Stimulated activated CD8-positive, alpha-beta memory T cell treated with anti-CD3 and anti-CD28 coated beads, Interleukin-12 subunit alpha, Interleukin-12 subunit beta, amount 100 ng/mL, for 4 hours (primary cell): ENCODE results near the gene RNF223.
"Not testable (repeated sequence)": the region's sequence is repeated elsewhere in the genome, so short reads cannot be mapped to it uniquely, and the experiment has no call there.

Experiments used
- DNase-seq: peaks from one replicate; pipeline ENCODE4 v3.0.0-alpha.2; 2020; ENCODE audit warnings: low read depth

RNF223 gene

DNA sequence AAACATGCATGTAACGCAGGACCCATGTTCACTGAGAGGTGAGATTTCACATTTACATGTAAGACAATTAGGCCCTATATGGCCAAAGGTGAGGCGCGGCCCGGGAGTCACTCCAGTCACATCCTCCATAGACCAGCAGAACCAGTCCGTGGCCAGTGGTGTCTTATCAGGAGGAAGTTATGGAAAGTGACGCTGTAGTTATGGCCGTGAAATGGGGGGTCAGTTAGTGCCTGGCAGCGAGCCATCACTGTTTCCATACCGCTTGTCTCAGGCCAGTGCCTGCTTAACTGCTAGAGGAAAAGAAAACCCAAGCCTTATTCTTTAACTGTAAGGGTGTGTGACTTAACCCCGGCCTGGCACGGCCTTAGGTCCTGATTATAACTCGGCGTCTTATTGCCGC is 35.6 kb upstream of the RNF223 start:
- DNase-seq: no peak

DNA sequence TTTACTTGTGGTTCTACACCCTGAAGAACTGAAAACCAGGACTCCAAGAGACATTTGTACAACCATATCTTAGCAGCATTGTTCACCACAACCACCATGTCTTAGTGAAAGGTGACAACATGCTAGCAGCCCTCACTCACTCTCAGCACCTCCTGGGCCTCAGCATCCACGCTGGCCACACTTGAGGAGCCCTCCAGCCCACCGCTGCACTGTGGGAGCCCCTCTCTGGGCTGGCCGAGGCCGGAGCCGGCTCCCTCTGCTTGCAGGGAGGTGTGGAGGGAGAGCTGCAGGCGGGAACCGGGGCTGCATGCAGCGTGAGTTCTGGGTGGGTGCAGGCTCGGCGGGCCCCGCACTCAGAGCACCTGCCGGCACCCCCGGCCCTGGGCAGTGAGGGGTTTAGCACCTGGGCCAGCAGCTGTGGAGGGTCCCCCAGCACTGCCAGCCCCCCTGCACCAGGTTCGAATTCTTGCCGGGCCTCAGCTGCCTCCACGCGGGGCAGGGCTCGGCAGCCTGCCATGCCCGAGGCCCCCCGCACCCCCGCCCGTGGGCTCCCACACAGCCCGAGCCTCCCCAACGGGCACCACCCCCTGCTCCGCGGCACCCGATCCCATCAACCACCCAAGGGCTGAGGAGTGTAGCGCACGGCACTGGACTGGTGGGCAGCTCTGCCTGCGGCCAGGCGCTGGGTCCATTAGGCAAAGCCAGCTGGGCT is 32.6 kb upstream of the RNF223 start:
- DNase-seq: no peak

DNA sequence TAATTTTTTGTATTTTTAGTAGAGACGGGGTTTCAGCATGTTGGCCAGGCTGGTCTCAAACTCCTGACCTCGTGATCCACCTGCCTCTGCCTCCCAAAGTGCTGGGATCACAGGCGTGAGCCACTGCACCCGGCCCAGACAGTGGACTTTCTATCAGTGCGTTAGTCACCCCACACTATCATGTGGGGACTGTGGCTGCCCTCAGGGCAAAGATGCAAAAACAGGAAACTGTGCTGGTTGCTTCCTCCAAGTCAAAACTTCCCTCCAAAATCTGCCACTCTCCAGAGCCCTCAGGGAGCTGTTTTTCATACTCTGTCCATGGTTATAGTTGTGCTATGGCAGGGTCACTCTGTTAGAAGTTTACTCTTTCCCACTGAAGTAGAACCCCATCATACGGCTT is 30.0 kb upstream of the RNF223 start:
- not testable (repeated sequence) for DNase-seq

DNA sequence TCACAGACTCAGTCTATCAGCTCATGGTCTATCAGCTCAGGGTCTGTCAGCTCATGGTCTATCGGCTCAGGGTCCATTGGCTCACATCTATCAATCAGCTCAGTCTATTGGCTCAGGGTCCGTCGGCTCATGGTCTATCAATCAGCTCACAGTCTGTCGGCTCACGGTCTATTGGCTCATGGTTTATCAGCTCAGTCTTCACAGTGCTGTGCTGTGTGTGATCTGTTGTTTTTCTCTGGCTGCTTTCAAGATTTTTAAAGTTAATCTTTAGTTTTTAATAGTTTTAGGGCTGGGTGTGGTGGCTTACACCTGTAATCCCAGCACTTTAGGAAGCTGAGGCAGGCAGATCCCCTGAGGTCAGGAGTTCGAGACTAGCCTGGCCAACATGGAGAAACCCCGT is 27.4 kb upstream of the RNF223 start:
- no peak for DNase-seq

DNA sequence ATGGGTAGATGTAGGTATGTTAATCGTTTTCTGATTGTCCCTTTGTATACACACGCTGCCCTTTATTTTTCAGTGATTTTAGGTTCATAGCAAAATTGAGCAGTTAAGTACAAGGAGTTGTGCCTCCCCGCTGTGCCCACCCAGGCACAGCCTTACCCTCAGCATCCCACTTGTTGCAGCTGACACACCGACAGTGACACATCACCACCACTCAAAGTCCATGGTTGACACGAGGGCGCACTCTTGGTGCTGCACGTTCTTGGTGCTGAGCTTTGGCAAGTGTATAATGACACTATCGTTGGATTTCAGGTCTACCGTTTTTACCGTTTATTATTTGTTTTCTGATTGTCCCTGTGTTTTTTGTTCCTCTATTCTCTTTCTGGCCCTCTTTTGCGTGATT is 26.2 kb upstream of the RNF223 start:
- DNase-seq: no peak

DNA sequence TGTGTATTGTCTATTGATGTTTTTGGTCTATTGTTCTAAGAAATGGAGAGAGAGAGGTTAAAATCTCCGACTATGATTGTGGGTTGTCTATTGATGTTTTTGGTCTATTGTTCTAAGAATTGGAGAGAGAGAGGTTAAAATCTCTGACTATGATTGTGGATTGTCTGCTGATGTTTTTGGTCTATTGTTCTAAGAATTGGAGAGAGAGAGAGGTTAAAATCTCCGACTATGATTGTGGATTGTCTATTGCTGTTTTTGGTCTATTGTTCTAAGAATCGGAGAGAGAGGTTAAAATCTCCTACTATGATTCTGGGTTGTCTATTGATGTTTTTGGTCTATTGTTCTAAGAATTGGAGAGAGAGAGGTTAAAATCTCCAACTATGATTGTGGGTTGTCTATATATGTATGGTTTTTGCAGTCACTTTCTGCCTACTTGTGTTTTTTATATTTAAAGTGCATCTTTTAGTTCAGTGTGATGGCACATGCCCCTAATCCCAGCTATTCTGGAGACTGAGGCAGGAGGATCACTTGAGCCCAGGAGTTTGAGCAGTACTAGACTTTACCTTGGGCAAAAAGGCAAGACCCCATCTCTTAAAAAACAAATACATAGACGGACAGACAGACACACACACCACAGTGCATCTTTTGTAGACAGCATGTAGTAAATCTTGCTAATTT is 25.5 kb upstream of the RNF223 start:
- DNase-seq: no peak

DNA sequence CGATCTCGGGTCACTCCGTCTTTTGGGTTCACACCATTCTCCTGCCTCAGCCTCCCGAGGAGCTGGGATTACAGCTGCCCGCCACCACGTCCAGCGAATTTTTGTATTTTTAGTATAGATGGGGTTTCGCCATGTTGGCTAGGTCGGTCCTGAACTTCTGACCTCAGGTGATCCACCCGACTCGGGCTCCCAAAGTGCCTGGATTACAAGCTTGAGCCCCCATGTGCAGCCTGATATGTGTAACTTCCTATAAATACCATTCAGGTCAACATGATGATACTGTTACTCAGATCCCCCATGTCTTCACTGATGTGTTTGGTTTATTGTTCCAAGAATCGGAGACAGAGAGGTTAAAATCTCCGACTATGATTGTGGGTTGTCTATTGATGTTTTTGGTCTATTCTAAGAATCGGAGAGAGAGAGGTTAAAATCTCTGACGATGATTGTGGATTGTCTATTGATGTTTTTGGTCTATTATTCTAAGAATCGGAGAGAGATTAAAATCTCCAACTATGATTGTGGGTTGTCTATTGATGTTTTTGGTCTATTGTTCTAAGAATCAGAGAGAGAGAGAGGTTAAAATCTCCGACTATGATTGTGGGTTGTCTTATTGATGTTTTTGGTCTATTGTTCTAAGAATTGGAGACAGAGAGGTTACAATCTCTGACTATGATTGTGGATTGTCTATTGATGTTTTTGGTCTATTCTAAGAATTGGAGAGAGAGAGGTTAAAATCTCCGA is 24.7 kb upstream of the RNF223 start:
- DNase-seq: no peak

DNA sequence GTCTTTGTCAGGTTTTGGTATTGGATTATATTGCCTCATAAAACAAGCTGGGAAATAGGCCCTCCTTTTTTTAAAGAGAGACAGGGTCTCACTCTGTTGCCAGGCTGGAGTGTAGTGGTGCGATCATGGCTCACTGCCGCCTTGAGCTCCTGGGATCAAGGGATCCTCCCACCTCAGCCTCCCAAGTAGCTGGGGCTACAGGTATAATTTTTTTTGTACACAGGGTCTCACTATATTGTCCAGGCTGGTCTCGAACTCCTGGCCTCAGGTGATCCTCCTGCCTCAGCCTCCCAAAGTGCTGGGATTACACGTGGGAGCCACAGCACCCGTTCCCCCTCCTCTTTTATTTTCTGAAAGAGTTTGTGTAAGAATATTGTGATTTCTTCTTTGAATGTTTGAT is 22.0 kb upstream of the RNF223 start:
- DNase-seq: not testable (repeated sequence)

DNA sequence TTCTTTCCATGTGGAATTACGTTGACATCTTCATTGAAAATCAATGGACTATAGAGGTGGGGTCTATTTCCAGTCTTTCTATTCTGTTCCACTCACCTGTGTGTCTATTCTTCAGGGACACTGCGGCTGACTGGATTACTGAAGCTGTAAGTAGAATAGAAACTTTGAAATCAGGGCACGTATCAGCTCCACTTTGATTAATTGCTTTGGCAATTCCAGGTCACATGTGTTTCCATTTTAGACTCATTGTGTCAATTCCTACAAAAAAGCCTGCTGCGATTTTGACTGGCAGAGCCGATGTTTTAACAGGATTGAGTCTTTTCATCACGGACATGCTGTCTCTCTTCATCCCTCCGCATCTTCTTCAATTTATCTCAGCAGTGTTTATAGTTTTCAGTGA is 20.9 kb upstream of the RNF223 start:
- no peak for DNase-seq

DNA sequence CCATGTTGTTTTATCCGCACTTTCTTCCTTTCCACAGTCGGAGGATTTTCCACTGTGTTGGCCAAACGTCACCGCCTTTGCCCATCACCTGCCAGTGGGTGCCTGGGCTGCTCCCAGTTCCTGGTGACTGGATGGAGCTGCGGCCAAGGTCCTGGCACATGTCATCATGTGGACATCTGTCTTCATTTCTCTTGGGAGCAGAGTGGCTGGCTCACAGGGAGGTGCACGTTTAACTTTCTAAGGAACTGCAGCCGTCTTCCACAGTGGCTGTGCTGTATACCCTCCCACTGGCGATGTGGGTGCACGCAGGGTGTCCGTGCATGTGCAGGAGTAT is 19.5 kb upstream of the RNF223 start:
- DNase-seq: no peak

DNA sequence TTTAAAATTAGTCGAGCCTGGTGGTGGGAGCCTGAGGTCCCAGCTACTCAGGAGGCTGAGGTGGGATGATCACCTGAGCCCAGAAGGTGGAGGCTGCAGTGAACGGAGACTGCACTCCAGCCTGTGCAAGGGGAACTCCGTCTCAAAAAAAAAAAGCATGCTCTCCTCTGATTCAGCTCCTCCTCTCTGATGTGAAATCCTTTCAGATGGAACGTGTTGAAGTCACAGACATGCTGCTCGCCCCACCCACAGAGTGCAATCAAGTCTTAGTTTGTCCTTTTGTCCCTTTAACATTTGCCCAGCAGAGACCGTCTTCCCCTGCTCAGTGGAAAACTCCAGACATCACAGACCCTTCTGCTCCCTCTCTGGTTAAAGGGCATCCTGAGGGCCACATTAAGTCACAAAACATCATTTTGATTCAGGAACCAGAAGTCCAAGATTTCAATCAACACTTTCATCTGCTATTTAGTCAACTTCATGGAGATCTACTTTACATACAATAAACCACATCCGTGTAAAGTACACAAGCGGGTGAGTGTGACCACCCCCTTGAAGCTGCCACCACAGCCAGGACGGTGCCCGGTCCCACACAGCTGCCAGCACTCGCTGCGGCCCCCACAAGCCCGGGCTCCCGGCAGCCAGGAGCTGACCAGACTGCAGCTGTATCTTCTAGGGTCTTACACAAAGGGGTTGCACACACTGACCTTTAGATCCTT is 18.9 kb upstream of the RNF223 start:
- no peak for DNase-seq

DNA sequence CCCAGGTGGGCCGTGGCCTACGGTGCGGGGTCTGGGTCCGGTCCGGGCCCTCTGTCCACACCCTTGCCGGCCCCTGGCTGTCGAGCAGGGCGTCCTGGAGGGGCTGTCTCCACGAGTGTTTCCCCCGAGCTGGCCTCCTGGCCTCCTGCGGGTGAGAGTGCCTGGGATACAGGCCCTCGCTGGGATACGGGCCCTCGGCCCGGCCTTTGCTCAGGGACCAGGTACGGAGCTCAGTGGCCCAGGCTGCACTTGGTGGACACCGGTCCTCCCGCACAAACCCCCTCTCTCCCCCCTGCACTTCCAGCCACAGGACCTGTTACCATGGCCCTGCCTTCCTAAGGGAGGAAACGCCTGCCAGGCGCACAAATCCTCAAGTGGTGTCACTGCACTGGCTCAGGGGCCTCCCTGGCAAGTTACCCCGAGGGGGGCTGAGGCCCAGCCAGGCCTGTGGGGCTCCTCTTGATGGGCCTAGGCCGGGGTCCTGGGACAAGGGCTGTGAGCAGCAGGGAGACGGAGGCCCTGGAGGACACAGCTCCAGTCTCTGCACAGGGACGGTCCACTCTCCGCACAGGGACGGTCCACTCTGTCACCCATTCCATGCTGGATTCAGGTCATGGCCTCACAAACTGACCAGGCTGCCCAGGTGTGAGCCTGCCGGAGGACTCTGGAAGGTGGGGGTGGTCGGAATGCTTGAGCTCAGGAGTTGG is 18.2 kb upstream of the RNF223 start:
- no peak for DNase-seq

DNA sequence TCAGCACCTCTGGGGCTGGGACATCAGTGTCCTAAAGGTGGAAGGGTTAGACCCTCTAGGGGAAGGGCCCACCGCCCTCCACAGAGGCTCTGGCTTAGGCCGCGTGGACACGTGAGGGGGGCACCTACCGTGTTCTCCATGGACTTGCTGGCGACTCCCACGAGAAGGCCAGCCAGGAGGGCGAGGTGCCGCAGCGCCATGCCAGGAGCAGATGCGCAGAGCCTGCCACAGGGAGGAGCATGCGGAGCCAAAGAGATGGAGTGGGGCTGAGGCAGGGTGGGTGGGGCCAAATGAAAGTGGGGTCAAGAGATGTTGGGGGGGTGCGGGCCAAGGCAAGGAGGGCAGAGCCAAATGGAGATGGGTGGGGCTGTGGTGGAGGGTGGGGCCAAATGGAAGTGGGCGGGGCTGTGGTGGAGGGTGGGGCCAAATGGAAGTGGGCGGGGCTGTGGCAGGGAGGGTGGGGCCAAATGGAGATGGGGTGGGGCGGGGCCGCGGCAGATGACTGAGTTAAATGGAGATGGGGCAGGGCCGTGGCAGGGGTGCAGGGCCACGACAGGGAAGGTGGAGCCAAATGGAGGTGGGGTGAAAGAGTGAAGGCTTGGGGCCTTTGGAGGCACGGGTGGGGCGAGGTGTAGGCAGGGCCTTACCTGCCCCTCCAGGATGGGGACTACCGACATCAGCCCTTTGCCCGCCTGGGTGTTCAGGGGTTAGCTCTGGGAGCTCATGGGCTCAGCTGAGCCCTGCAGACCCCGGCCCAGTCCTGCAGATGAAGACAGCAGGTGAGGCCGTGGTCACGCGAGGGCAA is 17.4 kb upstream of the RNF223 start:
- DNase-seq: no peak

DNA sequence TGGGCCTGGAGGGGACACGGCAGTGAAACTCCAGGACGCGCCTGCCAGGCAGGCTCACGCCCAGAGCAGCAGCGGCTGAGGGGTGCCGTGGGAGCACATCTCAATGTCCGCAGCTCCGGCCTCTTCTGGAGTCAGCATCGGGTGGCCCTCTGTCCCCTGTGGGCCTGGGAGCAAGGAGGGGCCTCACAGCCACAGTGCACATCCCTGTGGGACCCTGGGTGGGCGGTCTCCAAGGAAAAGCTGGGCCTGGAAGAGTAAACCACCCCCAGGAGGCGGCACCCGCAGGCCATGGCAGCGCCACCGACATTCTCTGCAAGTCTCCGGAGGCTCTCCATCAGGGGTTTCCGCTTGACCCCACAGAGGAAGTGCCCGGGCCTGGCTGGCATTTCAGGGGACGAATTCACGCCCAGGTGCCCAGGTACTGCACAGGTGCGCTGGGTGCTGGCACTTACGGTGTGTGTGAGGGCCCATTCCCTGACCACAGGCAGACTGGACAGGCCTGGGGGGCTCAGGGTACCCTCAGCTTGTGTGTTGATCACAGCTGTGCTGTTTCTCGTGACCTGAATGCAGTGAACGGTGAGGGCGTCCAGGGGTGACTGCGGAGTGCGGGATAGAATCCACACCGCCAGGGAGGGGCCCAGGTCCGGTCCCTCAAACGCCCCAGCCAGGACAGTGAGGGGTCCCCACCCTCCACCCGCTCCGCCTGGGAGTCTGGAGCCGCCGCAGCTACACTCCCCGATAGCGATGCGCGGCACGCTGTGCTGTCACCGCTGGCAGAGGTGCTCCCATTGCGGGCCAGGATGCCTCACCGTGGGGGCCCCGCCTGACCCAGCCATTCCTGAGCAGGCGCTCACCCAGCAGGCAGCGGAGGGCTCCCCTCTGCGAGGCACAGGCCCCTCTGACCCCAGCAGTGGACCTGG is 16.6 kb upstream of the RNF223 start:
- no peak for DNase-seq

DNA sequence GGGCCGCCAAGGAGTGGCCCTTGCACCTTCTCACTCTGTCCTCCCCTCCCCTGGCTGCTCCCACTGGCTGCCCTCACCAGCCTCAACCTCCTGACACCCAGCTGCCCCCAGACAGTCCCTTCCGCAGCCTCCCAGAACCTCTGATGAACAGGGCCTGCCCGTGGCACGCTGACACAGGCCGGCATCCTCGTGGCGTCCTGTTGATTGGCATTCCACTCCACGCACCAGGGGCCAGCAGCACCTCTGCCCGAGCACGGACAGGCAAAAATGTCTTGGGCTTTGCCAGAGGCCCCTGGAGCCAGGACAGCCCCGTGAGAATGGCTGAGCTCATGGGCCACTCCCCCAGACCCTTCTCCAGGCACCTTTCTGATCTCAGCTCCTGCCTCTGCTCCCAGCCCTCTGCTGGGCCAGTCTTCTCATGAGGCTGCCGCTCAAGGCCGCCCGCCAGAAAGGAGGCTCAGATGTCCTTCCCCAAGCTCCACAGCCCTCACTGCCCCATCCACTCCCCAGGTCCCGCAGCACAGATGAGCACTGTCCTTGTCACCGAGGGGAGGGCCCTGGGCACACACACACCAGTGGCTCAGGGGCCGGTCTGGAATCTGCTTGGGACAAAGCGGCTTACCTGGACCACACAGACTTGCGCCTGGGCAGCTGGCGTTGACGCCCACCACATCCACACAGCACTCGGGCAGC is 15.8 kb upstream of the RNF223 start:
- no peak for DNase-seq

DNA sequence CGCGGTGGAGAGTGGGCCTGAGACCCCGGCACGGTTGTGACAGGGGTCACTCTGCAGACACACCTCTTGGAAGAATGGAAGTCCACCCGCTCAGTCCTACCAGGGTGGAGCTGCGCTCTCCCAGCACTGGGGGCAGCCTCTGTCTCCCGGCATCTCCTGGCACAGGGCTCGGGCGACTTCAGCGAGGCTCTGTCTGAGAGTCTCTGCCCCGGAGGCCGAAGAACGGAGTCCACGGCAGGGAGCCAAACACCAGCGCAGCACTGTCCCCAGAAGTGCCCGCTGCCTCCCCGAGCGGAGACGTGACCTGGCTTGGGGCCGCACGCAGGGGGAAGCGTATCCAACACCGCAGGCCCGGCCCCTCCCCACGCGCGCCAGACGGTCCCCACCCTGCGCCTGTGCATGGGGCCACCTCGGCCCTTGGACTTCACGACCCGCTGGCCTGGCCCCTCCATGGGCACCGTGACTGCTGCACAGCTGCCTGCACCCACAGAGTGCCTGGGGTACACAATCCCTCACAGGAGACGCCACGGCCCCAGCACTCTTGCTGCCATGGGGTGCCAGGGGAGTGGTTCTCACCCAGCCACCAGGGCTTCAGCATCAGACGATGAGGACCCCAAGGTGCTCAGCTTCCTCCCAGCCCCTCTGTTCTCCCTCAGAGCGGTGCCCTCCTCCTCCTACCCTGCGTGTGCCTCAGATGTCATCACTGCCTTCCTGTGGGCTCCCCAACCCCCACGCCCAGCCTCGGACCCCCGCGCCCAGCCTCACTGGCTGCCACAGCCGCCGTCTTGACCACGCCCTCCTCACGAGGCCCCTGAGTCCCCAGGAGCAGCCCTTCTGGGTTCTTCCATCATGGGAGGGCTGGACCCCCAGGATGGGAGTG is 14.9 kb upstream of the RNF223 start:
- no peak for DNase-seq

DNA sequence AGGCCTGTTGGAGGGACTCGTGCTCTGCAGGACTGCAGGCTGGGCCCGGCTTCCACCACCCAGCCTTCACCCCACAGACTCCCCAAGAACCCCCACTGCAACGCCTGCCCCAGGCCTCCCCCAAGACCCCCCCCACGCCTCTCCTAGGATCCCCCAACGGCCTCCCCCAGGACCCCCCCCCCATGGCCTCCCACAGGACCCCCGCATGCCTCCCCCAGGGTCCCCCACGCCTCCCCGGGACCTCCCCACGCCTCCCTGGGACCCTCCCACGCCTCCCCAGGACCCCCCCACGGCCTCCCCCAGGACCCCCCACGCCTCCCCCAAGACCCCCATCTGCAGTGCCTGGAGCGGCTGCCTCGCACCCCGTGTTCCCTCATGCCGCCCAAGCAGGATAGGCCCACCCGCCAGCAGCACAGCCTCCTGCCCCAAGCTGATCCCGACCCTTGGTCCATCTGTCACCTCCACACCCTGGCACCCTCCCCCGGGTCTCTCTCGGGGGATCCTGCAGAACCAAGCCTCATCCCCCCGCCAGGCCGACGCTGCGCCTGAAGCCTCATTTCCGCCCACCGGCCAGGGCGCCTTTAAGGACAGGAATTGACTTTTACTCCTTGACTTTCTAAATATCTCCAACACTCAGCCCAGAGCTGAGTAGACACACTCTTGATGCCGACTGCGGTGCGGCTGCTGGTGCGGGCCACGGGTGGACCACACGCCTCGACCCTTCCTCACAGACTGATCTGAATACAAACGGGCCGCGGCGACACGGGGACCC is 14.1 kb upstream of the RNF223 start:
- DNase-seq: no peak
